Calu3 (cell line): ENCODE measurements around the gene FLRT1. TPM values are rescaled to one million over a fixed set of nuclear protein-coding genes. Genes with fewer than 3 reads are reported as not detected.

Source experiments
- BruUV-seq: library from RNA; stranded (reverse); fragments of 400-500 nt; replicated peaks from 2 replicates; lab custom pipeline; 2021; lab: Mats Ljungman, UMichigan
- CTCF ChIA-PET: fragments of 300-600 bp; sonication (Branson Sonifier 250); formaldehyde crosslinking; loops from one replicate; lab custom pipeline; 2022; ENCODE audit warnings: antibody characterized with exemption; lab: Charles Lee
- DNase-seq: peaks from one replicate; pipeline ENCODE4 v3.0.0; 2022
- H3K27ac Mint-ChIP-seq: one replicate; pipeline ENCODE4 v1.8.0; 2022; ENCODE audit warnings: mixed read lengths; ENCODE audit not compliant: unreplicated experiment
- H3K27me3 Mint-ChIP-seq: one replicate; pipeline ENCODE4 v1.8.0; 2022; ENCODE audit warnings: mixed read lengths; ENCODE audit not compliant: unreplicated experiment
- H3K36me3 Mint-ChIP-seq: one replicate; pipeline ENCODE4 v1.8.0; 2022; ENCODE audit warnings: mild to moderate bottlenecking, moderate library complexity, mixed read lengths; ENCODE audit not compliant: insufficient read depth, unreplicated experiment
- H3K4me1 Mint-ChIP-seq: one replicate; pipeline ENCODE4 v1.8.0; 2022; ENCODE audit warnings: mild to moderate bottlenecking, low read depth, mixed read lengths; ENCODE audit not compliant: unreplicated experiment
- H3K4me3 Mint-ChIP-seq: one replicate; pipeline ENCODE4 v1.8.0; 2022; ENCODE audit warnings: mild to moderate bottlenecking, low read depth, moderate library complexity, mixed read lengths; ENCODE audit not compliant: unreplicated experiment
- H3K9me3 Mint-ChIP-seq: one replicate; pipeline ENCODE4 v1.8.0; 2022; ENCODE audit warnings: low read depth, mixed read lengths; ENCODE audit not compliant: unreplicated experiment
- CTCF ChIP-seq: fragments of 200-600 bp; IDR thresholded peaks from one replicate; pipeline ENCODE4 v1.8.0; 2022; ENCODE audit warnings: antibody characterized with exemption; ENCODE audit not compliant: unreplicated experiment
- intact Hi-C: fragments of 100-400 bp; cut with micrococcal nuclease; formaldehyde crosslinking; loops from one replicate; pipeline ENCODE4 v1.10.0; 2022; ENCODE audit not compliant: unreplicated experiment
- total RNA-seq: library from RNA; stranded (reverse); gene quantifications from 2 replicates; pipeline ENCODE4 v1.2.3, GENCODE V29; 2022

The FLRT1 gene
- total RNA-seq, 1 experiment from 2014 or later, result 0.09 TPM

GRCh38 chr11:64076758-64077157 is 41.0 kb downstream of the FLRT1 start:
- TF ChIP-seq CTCF, result no peak
- Mint-ChIP-seq H3K36me3 (peaks cover 5% of the 10 kb centered on the region), H3K4me1 (no peaks in the 10 kb centered on the region), H3K9me3 (no peaks in the 10 kb centered on the region), H3K27me3 (peaks cover 12% of the 10 kb centered on the region), H3K27ac (no peak overlapping the region), H3K4me3 (no peak overlapping the region)
- intact Hi-C loops, result no loop called here
- no peak for DNase-seq
- no TSS peak for BruUV-seq
- CTCF ChIA-PET, result no interaction called here

GRCh38 chr11:64077607-64078006 is 41.9 kb downstream of the FLRT1 start:
- Mint-ChIP-seq H3K4me1 (no peaks in the 10 kb centered on the region), H3K36me3 (peaks cover 5% of the 10 kb centered on the region), H3K4me3 (no peak overlapping the region), H3K27ac (no peak overlapping the region), H3K27me3 (peaks cover 12% of the 10 kb centered on the region), H3K9me3 (no peaks in the 10 kb centered on the region)
- intact Hi-C loops, result no loop called here
- BruUV-seq, result no TSS peak
- no peak for DNase-seq
- CTCF ChIA-PET, result no interaction called here
- TF ChIP-seq CTCF, result no peak

- H3K9me3 Mint-ChIP-seq, result no peaks in the 10 kb centered on the region
- intact Hi-C loops, result no loop called here
- H3K4me1 Mint-ChIP-seq, result no peaks in the 10 kb centered on the region
- H3K27me3 Mint-ChIP-seq, result peaks cover 12% of the 10 kb centered on the region
- H3K27ac Mint-ChIP-seq, result no peak overlapping the region
- CTCF ChIA-PET, result no interaction called here
- DNase-seq, result no peak
- H3K4me3 Mint-ChIP-seq, result no peak overlapping the region
- TF ChIP-seq CTCF, result no peak
- no TSS peak for BruUV-seq
- peaks cover 5% of the 10 kb centered on the region for H3K36me3 Mint-ChIP-seq
Observed at GRCh38 chr11:64078284-64078683, 42.6 kb downstream of the FLRT1 start.

- no TSS peak for BruUV-seq
- Mint-ChIP-seq H3K36me3 (peaks cover 5% of the 10 kb centered on the region), H3K4me3 (no peak overlapping the region), H3K9me3 (no peaks in the 10 kb centered on the region), H3K4me1 (no peaks in the 10 kb centered on the region), H3K27ac (no peak overlapping the region), H3K27me3 (peaks cover 12% of the 10 kb centered on the region)
- intact Hi-C loops, result no loop called here
- CTCF ChIA-PET, result no interaction called here
- no peak for TF ChIP-seq CTCF
- DNase-seq, result no peak
Observed at GRCh38 chr11:64078905-64079304, 43.2 kb downstream of the FLRT1 start.
